GM19238 (cell line): ENCODE results near the gene ATG9B.

Experiments
- DNase-seq: peaks from one replicate; pipeline ENCODE4 v3.0.0; 2011; ENCODE audit warnings: low spot score; ENCODE audit not compliant: insufficient read length

ATG9B gene, protein sequence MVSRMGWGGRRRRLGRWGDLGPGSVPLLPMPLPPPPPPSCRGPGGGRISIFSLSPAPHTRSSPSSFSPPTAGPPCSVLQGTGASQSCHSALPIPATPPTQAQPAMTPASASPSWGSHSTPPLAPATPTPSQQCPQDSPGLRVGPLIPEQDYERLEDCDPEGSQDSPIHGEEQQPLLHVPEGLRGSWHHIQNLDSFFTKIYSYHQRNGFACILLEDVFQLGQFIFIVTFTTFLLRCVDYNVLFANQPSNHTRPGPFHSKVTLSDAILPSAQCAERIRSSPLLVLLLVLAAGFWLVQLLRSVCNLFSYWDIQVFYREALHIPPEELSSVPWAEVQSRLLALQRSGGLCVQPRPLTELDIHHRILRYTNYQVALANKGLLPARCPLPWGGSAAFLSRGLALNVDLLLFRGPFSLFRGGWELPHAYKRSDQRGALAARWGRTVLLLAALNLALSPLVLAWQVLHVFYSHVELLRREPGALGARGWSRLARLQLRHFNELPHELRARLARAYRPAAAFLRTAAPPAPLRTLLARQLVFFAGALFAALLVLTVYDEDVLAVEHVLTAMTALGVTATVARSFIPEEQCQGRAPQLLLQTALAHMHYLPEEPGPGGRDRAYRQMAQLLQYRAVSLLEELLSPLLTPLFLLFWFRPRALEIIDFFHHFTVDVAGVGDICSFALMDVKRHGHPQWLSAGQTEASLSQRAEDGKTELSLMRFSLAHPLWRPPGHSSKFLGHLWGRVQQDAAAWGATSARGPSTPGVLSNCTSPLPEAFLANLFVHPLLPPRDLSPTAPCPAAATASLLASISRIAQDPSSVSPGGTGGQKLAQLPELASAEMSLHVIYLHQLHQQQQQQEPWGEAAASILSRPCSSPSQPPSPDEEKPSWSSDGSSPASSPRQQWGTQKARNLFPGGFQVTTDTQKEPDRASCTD

DNA sequence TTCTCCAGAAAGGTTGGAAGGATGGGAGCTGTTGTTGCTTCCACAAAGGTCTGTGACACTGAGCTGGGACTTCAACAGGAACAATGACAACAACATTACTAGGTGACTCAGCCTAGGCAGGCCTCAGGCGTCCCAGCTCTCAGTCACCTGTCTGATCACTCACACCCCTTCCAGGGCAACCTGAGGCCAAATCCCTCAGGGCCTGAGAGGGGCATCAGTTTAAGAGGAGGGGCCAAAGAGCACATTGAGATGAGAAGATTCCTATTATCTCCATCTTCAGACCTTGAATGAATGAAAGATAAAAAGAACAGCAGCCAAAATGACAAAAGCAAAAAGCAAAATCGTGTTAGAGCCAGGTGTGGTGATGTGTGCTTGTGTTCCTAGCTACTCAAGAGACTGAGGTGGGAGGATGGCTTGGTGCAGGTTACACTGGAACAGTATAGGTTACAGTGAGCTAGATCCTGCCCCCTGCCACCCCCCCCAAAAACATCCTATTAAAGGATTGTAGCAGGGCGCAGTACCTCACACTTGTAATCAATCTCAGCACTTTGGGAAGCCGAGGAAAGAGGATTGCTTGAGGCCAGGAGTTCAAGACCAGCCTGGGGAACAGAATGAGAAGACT is at the start of gene ATG9B:
ATG9B (minus strand) TSS at position 60 of the 622 bp plus-strand sequence. CDS start 71 bp downstream, outside the sequence.
- no peak for DNase-seq

DNA sequence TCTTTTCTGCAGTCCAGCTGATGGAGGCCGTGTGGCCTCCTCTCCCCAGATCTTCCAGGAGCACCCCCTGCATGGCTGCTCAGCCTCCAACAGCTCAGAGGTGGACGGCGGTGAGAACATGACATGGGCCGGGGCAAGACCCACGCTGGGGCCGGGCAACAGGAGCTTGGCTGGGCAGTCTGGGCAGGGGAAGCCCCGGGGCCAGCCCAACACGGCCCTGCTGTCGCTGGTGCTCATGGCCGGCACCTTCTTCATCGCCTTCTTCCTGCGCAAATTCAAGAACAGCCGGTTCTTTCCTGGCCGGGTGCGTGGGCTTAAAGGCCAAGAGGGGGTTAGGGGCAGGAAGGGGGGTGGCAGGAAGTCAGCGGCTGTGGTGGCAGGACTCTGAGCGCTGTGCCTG is 49.7 kb upstream of the ATG9B start:
- DNase-seq: no peak

DNA sequence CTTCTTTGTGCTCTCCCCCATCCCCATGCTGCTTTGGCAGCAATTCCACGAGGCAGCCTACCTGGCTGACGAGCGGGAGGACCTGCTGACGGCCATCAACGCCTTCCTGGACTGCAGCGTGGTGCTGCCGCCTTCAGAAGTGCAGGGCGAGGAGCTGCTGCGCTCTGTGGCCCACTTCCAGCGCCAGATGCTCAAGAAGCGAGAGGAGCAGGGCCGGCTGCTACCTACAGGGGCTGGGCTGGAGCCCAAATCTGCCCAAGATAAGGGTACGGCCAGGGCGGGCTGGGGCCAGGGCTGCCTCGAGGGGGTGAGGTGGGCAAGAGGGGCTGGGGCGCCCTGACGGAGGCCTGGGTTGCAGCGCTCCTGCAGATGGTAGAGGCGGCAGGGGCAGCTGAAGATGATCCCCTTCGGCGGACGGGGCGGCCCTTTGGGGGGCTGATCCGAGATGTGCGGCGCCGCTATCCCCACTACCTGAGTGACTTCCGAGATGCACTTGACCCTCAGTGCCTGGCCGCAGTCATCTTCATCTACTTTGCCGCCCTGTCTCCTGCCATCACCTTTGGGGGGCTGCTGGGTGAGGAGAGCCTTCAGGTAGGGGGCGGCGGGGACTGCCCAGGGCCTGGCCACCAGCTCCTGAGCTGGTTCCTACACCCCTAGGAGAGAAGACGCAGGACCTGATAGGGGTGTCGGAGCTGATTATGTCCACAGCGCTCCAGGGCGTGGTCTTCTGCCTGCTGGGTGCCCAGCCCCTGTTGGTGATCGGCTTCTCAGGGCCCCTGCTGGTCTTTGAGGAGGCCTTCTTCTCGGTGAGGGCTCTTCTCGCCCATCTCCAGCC is 47.0 kb upstream of the ATG9B start:
- no peak for DNase-seq

DNA sequence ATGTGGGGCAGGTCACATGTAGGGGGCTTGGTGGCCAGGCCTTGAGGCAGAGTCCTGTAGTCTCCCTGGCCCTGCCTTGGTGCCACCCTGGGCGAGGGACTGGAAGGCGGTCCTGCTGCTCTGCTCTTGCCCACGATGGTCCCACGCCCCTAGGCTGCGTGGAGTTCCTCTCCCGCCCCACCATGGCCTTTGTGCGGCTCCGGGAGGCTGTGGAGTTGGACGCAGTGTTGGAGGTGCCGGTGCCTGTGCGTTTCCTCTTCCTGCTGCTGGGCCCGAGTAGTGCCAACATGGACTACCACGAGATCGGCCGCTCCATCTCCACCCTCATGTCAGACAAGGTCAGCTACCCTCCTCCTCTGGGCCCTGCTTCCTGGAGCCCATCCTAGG is 46.3 kb upstream of the ATG9B start:
- no peak for DNase-seq

DNA sequence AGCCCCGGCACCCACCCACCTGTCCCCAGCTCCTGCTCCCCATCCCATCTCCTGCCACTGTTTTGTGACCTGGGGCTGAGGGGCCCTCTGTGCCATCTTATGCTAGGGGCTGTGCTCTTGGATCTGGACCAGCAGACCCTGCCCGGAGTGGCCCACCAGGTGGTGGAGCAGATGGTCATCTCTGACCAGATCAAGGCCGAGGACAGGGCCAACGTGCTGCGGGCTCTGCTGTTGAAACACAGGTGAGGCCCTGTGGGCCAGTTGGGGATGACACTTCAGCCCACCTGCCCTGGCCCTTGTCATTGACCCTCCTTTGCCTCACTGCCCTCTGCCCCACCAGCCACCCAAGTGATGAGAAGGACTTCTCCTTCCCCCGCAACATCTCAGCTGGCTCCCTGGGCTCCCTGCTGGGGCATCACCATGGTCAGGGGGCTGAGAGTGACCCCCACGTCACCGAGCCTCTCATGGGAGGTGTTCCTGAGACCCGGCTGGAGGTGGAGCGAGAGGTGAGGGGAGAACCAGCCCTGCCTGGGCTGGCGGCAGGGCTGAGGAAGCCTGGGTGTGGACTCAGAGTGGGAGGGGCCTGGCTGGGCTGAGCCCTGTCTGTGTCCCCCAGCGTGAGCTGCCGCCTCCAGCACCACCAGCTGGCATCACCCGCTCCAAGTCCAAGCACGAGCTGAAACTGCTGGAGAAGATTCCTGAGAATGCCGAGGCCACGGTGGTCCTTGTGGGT is 45.7 kb upstream of the ATG9B start:
- no peak for DNase-seq

DNA sequence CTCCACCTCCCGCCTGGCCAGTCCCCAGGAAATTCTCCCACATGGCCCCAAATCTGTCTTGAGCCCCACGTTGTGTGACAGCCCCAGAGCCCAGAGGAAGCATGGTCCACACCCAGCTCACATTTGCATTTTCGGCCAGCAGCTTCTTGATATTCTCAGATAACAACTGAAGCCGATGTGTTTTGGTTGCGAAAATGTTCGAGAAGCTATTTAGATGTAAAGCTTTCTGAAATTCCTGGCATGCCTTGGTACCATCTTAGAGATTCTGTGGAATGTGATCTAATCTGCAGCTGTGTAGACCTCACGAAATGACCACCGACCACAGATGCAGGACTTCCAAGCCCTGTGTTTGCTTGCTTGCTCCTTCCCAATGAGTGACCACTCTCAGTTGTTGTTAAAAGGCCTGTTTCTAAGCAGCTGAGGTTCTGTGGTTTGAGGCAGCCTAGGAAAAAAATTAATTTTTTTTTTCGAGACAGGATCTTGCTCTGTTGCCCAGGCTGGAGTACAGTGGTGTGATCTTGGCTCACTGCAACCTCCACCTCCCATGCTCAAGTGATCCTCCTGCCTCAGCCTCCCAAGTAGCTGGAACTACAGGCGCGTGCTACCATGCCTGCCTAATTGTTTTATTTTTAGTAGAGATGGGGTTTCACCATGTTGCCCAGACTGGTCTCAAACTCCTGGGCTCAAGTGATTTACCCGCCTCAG is 43.9 kb upstream of the ATG9B start:
- DNase-seq: no peak

DNA sequence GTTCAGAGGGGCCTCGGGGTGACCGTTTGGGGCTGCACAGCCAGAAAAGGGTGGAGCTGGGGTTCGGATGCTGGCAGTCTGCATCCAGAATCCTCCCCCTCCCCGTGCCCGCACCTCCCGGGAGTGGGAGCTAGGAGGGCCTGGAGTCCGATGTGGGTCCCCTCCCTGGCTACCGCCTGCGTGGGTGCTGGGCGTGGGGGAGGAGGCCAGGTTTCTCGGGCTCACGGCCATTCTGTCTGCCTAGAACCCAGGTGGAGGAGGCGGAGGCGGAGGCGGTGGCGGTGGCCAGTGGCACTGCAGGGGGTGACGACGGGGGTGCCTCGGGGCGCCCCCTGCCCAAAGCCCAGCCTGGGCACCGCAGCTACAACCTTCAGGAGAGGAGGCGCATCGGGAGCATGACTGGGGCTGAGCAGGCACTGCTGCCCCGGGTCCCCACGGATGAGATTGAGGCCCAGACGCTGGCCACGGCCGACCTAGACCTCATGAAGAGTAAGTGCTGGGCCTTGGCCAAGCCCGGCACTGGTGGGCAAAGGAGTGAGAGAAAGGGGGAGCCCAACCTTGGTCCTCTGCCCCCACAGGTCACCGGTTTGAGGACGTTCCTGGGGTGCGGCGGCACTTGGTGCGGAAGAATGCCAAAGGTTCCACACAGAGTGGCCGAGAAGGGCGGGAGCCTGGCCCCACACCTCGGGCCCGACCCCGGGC is 42.1 kb upstream of the ATG9B start:
- DNase-seq: no peak

DNA sequence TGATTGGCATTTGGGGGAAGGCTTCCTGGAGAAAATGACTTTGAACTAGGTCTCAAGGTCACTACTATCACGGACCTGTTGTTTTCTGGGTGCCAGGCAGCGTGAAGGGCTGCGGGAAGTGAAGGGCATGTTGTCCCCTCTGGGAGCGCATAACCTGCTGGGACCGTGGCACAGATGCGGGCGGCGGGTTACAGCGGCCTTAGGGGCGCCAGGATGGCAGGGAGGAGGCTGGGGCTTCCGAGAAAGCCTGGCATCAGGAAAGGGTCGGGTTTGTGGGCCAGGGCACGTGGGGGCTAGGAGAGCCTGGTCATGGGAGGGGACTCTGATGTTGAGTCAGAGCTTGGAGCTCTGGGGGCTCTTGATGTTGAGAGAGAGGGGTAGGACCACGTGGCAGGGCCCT is 41.2 kb upstream of the ATG9B start:
- DNase-seq: no peak

DNA sequence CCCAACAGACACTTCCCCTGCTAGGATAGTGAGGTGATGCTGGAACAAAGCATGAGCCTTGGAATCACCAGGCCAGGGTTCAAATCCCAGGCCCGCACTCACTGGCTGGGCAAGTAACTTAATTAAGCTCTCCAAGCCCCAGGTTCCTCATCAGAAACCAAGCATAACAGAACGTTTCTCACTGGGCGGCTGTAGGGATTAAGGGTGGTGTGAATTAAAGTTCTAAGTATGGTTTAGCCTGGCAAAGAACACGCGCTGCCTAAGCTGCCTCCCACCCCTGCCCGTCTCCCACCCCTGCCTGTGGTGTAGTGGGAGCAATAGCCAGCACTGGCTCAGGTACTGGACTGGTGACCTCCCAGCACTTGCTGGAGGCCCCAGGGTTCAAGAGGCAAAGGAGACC is 40.7 kb upstream of the ATG9B start:
- DNase-seq: no peak

DNA sequence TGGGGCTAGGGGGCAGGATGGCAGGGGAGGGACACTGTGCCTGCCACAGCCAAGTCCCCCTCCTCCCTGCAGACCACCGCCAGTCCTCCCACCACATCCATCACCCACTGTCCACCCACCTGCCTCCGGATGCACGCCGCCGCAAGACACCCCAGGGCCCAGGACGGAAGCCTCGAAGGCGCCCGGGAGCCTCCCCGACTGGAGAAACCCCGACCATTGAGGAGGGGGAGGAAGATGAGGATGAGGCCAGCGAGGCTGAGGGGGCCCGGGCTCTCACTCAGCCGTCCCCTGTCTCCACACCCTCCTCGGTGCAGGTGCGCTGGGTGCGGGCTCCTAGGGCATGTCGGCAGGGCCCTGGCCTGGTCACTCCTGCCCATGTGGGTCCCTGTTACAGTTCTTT is 40.2 kb upstream of the ATG9B start:
- no peak for DNase-seq

DNA sequence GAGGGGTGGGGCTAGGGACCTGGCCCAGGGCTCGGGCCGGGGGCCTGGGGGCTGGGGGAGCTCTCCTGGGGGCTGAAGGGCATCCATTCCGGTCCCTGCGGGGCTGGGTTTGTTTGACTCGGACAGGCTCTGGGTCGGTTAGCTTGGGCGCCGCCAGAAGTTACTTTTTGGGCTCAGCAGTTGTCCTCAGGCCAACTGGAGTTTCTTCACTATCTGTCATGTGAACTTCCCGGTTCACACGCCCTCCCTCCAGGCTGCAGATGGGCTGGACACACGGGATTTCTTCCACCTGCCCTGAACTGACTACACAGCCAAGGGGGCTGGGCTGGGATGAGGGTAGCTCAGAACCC is 38.9 kb upstream of the ATG9B start:
- no peak for DNase-seq

DNA sequence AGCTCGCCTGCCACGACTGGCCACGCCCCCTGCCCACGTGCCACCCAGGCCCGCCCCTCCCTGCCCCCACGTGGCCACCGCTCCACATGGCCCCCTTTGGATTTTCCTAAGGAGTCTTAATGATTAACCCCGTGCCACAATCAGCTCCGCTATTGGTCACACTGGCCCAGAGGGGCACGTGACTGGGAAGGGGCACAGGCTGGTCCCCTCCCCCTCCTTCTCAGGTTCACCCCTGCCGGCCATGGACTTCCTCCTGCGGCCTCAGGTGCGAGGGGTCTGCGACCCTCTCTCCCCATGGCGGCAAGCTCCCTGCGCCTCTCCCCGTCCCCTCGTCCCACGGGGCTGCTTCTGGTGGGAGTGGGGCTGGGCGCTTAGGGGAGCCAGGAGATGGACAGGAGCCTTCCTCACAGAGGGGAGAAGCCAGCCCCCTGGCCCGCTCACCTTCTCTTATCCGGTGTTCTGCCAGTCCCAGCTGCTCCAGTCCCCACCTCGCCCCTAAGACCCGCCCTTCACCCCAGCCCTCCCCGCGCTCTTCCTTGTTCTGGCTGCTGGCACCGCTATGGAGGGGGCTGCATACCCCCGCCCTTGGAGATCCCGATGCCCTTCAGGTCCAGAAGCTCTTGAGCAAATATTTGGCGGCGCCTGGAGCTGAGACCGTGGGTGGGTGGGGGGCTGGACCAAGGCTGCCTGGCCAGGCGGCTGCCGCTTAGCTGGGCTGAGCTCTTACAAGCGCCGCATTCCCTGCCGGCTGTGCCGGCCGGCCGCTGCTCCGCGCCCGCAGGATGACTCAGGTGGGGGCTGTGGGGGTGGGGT is 38.3 kb upstream of the ATG9B start:
- DNase-seq: no peak

DNA sequence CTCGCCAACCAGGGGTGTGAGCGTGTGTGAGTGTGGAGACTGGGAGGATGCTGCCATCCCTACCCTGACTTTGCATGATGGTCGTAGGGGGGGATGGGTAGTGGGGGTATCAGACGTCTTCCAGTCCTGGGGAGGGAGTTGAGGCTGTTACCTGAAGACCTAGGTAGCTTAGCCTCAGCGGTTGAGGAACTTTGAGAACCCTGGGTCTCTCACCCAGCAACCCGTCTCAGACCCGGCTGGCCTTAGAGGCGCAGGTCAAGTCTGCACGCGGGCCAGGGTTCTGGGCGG is 37.8 kb upstream of the ATG9B start:
- DNase-seq: no peak

DNA sequence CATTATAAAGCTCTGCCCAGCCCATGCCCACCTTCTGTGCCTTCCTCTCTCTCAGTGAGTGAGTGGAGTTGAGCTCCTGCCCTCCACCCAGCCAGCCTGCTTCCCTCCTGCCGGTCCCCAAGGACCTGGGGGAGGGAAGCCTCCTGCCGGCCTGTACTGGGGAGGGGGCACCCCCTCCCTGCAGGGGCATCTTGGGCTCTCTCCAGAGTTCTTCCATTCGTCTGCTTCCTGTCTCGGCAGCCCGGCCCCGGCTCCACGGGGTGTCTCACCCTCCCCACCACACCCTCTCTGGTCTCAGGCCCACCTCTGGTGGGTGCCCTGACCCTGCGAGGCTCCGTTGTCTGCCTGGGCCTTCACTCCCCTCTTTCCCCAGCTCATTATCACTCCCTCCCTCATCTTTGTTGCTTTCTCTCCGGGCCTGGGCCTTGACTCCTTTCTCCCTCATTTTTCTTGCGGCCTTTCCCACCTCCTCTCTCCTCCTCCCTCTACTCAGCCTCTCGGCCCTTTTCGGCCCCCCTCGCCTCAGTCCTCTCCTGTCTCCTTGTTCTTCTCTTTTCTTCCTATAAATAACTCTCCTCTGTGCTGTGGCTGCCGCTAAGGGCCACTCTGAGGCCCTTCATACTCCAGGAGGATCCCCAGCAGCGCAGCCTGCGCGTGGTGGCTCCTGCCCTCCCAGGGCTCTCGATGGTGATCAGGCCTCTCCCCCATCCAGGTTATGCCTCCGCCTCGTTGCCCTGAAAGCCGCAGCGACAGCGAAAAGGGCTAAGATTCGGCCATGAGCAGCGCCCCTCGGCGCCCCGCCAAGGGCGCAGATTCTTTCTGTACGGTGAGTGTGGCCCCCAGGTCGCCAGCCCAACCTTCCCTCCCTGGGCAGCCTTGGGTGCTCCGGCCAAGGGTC is 37.2 kb upstream of the ATG9B start:
- DNase-seq: no peak

DNA sequence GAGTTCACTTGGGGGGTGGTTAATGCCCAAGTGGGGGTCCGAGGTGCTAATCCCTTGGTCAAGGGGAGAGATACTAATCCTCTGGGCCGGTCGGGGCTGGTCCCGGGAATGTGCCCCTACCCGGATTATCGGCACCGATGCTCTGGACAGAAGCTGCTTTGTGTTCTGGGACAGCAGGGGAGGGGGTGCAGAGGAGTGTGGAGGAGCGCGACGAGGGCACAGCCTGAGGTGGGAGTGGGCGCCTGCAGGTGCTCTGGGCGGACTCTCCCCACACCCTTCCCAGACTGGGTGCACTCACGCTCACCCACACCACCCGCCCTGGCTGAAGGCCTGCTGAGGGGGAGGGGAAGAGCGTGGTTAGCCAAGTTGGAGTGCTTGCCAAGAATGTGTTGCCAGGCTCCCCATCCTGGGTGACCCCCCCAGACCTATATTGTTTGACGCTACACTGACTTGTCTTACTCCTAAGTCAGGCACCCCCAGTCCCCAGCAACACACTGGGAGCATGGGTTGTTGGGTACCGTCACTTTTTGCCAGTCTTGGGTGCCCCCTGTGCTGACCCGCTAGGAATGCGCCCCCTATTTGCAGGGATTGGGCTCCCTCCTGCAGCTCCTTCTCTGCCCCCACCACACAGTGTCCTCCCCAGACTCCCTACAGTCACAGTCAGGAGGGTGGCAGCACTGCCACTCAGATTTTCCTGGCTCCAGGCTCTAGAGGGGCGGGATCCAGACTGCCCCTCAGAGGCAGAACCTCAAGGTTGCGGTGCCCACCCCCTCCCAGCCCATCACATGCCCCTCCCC is 36.3 kb upstream of the ATG9B start:
- no peak for DNase-seq

DNA sequence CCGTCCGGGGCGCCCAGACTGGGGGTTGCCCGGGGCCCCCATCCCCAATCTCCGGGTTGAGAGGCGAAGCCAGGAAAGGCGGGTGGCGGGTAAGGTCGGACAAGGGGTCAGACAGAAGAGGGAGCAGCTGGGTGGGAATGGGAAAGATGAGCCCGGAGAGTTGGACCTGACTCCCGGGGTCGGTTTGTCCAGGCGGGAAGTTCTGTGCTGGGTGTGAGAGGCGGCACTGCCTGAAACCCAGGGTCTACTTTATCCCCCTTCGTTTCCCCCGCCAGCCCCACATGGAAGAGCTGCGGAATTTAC is 35.8 kb upstream of the ATG9B start:
- DNase-seq: no peak
